ENCODE measurements around the gene LINGO3.

The LINGO3 gene

DNA sequence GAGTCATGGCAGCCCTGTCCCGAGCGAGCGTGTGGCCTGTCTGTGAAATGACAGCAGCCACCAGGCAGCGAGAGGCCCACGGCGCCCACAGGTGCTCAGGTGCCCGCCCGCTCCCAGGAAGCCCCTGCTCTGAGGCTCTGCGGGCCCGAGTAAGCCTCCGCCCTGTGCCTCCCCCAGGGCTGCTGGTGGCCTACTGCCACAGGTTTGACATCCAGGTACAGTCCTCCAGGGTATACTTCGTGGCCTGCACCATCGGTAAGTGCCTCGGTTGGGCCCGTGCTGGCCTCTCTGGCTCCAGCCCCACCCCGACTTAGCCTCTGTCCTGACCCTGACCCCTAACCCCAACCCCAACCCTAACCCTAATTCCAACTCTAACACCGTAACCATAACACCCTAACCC, 37.1 kb upstream of the LINGO3 start:
- H3K4me3 Mint-ChIP-seq, result no peak overlapping the region
- H3K9me3 Mint-ChIP-seq, result no peaks in the 10 kb centered on the region
- no peaks in the 10 kb centered on the region for H3K27me3 Mint-ChIP-seq (ENCODE audit: low read depth, poor library complexity)
- H3K4me1 Mint-ChIP-seq, result peaks cover 5% of the 10 kb centered on the region
- no peak overlapping the region for H3K27ac Mint-ChIP-seq
- no peak for DNase-seq
- H3K36me3 Mint-ChIP-seq (ENCODE audit: low read depth), result peaks cover 6% of the 10 kb centered on the region
- TF ChIP-seq CTCF (IDR thresholded peaks at IDR 0.05), result no peak

GRCh38 chr19:2344381-2344870, 36.5 kb upstream of the LINGO3 start:
- Mint-ChIP-seq H3K36me3 (ENCODE audit: low read depth) (peaks cover 6% of the 10 kb centered on the region), H3K27me3 (ENCODE audit: low read depth, poor library complexity) (no peaks in the 10 kb centered on the region), H3K4me1 (peaks cover 5% of the 10 kb centered on the region), H3K9me3 (no peaks in the 10 kb centered on the region), H3K27ac (no peak overlapping the region), H3K4me3 (no peak overlapping the region)
- TF ChIP-seq CTCF (IDR thresholded peaks at IDR 0.05), result no peak
- DNase-seq, result no peak

DNA sequence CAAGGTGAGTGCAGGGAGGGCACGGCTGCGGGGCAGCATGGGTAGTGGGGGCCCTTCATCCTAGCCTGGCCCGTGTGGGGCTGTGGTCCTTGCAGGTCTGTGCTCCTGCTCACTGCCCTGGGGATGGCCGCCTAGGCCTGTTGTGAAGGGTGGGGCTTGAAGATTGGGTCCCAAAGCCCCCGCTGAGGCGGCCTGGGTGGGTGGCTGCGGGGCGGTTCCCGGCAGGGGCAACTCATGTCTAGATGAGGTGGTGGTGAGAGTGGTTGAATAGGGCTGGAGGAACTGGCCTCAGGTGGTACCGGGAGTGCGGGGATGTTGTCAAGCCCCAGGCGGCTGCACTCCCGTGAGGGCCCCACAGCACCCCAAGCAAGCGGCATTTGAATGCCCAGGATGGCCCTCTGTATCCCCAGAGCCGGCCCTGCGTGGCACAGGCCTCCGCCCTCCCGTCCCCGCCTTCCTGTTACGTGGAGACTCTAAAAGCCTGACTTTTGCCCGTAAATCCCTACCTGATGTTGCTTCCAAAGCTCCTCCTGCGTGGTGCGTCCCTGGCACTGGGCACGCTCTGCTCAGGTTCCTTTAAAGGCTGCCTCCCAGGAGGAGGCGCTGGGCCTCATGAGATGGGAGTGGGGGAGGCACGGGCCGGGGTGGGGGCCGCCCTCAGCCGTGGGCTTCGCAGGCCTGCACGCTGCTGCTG, 35.5 kb upstream of the LINGO3 start:
- H3K27me3 Mint-ChIP-seq (ENCODE audit: low read depth, poor library complexity), result no peaks in the 10 kb centered on the region
- H3K4me3 Mint-ChIP-seq, result no peak overlapping the region
- peaks cover 5% of the 10 kb centered on the region for H3K4me1 Mint-ChIP-seq
- H3K9me3 Mint-ChIP-seq, result no peaks in the 10 kb centered on the region
- no peak for DNase-seq
- peaks cover 6% of the 10 kb centered on the region for H3K36me3 Mint-ChIP-seq (ENCODE audit: low read depth)
- H3K27ac Mint-ChIP-seq, result no peak overlapping the region
- no peak for TF ChIP-seq CTCF (IDR thresholded peaks at IDR 0.05)

DNA sequence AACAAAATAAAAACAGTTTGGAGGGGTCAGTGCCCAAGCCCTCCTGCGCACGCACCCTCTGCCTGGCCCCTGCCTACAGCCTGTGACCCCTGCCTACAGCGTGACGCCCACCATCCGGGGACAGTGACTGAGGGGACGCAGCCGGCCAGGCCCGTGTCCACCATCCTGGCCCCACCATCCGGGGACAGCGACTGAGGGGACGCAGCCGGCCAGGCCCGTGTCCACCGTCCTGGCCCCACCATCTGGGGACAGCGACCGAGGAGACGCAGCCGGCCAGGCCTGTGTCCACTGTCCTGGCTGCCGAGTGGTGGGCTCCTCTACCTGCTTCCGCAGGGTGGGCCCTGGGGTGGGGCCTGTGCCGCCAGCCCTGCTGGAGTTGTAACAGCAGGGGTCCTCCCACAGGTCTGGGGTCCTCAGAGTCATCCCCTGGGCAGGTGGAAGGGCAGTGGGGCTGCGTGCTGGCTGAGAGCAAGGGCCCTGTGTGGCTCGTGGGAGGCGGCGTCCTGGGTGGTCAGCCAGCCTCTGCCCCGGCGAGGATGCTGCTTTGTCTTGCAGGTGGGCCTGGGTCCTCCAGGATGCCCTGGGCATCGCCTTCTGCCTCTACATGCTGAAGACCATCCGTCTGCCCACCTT, 34.8 kb upstream of the LINGO3 start:
- peaks cover 6% of the 10 kb centered on the region for H3K4me1 Mint-ChIP-seq
- no peaks in the 10 kb centered on the region for H3K9me3 Mint-ChIP-seq
- no peak overlapping the region for H3K4me3 Mint-ChIP-seq
- H3K27me3 Mint-ChIP-seq (ENCODE audit: low read depth, poor library complexity), result no peaks in the 10 kb centered on the region
- no peak overlapping the region for H3K27ac Mint-ChIP-seq
- DNase-seq, result no peak
- H3K36me3 Mint-ChIP-seq (ENCODE audit: low read depth), result peaks cover 6% of the 10 kb centered on the region
- TF ChIP-seq CTCF (IDR thresholded peaks at IDR 0.05), result no peak

DNA sequence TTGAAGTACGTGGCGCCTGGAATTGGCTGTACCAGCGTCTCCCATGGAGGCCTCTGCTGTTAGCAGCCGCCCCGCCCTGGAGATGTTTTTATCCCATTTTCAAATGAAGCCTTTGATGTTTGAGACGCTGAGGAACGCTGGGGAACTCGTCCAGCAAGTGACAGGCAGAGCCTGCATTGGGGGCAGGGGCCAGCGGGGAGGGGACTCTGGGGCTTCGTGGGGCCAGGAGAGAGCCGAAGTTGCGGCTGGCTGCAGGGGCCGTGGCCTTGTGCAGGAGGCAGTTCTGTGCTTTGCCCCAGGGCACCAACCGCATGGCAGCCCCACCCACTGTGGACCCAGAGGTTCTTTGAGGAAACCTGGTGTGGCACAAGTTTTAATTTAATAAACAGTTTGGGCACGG, 34.0 kb upstream of the LINGO3 start:
- Mint-ChIP-seq H3K27me3 (ENCODE audit: low read depth, poor library complexity) (no peaks in the 10 kb centered on the region), H3K27ac (no peak overlapping the region), H3K9me3 (no peaks in the 10 kb centered on the region), H3K4me1 (peaks cover 14% of the 10 kb centered on the region), H3K4me3 (no peak overlapping the region), H3K36me3 (ENCODE audit: low read depth) (peaks cover 6% of the 10 kb centered on the region)
- no peak for TF ChIP-seq CTCF (IDR thresholded peaks at IDR 0.05)
- DNase-seq, result no peak

Measured in nephron progenitor cell (in vitro differentiated cells).